ENCODE data around the gene DMD. TPM values are rescaled to one million over a fixed set of nuclear protein-coding genes. Genes with fewer than 3 reads are reported as not detected.

DMD gene
- total and polyA plus RNA-seq, 2 of the 13 experiments (the other 11 are each of a cell fraction or from before 2014, with no cell fraction given), result 17.6 to 25.9 TPM

GRCh38 chrX:31165241-31166035 lies 2045.9 kb downstream of the DMD start (continued):
- TF ChIP-seq ATF3 (CRISPR knock-in tag; IDR thresholded peaks at IDR 0.05) (no peak), POGK (CRISPR knock-in tag; conservative IDR thresholded peaks at IDR 0.05) (no peak), MIER2 (CRISPR knock-in tag; IDR thresholded peaks at IDR 0.05) (no peak), SOX6 (IDR thresholded peaks at IDR 0.05) (no peak), SOX6 (CRISPR knock-in tag; IDR thresholded peaks at IDR 0.05) (peak; percentile 52; the same call in 1 of the 2 replicates), POGZ (CRISPR knock-in tag; IDR thresholded peaks at IDR 0.05) (no peak), PLRG1 (conservative IDR thresholded peaks at IDR 0.05) (no peak), FOSL2 (CRISPR knock-in tag; IDR thresholded peaks at IDR 0.05) (no peak), ZNF280D (CRISPR knock-in tag; IDR thresholded peaks at IDR 0.05) (no peak), TEAD2 (CRISPR knock-in tag; IDR thresholded peaks at IDR 0.05) (no peak), ZXDC (CRISPR knock-in tag; IDR thresholded peaks at IDR 0.05) (no peak), SRSF4 (IDR thresholded peaks at IDR 0.05; ENCODE audit: low read depth, low read length, poor library complexity, severe bottlenecking) (no peak), ZNF24 (IDR thresholded peaks at IDR 0.05) (no peak), ZNF883 (CRISPR knock-in tag; IDR thresholded peaks at IDR 0.05; ENCODE audit: not compliant biosample characterization) (no peak), ZNF709 (CRISPR knock-in tag; IDR thresholded peaks at IDR 0.05) (no peak), ZNF44 (CRISPR knock-in tag; IDR thresholded peaks at IDR 0.05) (no peak), MLLT10 (CRISPR knock-in tag; IDR thresholded peaks at IDR 0.05) (no peak)

Measured in HepG2 (cell line).